ENCODE measurements around the gene CRLF1.

CRLF1 gene

DNA sequence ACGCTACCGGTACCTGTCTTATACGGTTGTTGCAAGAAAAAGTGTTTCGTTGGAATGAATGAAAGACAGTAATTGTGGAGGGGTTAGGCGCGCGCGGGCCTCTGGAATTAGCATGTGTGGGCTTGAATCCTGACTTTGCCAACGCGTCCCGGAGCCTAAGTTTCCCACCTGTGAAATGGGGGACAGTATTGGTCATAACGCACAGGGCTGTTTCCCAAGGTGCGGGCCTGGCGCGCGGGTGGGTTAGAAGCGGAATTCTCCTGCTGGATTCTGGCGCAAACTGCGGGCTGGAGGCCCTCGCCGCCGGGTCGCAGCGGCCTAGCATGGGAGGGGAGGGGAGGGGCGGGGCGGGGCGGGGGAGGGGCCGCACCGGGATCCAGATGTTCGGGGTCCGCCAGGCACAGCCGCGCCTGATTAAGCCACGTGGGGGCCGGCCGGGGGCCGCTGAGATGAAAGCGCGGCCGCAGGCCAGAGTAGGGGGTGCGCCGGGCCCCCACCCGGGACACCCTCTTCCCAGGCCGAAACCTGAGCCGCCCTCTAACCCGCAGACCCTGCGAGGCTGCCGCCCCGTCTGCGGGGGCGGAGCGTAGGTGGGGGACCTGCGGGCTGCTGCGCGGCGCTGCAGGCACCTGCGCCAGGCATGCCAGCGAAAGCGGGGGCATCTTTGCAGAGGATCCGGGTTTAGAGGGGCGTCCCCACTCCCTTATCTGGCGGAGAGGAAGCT, 4.9 kb upstream of the CRLF1 start:
- H3K9me3 ChIP-seq (ENCODE audit: insufficient read depth, low read length, severe bottlenecking) = no peaks in the 10 kb centered on the region
- H4K20me1 ChIP-seq (ENCODE audit: insufficient read depth, low read length) = peaks cover 2% of the 10 kb centered on the region; the same call in 1 of the 2 replicates
- DNase-seq (no peak), ATAC-seq (ENCODE audit: insufficient read depth, low read depth) (no peak)
- no peak overlapping the region for H2AFZ ChIP-seq (ENCODE audit: low read depth, low read length)
- H3K79me2 ChIP-seq (ENCODE audit: insufficient read depth, low read length) = no peaks in the 10 kb centered on the region
- no peak for TF ChIP-seq EZH2 (IDR thresholded peaks at IDR 0.05; ENCODE audit: borderline replicate concordance, low read depth, low read length, severe bottlenecking)
- TF ChIP-seq, protein P1, sequence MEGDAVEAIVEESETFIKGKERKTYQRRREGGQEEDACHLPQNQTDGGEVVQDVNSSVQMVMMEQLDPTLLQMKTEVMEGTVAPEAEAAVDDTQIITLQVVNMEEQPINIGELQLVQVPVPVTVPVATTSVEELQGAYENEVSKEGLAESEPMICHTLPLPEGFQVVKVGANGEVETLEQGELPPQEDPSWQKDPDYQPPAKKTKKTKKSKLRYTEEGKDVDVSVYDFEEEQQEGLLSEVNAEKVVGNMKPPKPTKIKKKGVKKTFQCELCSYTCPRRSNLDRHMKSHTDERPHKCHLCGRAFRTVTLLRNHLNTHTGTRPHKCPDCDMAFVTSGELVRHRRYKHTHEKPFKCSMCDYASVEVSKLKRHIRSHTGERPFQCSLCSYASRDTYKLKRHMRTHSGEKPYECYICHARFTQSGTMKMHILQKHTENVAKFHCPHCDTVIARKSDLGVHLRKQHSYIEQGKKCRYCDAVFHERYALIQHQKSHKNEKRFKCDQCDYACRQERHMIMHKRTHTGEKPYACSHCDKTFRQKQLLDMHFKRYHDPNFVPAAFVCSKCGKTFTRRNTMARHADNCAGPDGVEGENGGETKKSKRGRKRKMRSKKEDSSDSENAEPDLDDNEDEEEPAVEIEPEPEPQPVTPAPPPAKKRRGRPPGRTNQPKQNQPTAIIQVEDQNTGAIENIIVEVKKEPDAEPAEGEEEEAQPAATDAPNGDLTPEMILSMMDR (IDR thresholded peaks at IDR 0.05; ENCODE audit: borderline replicate concordance, extremely low read depth, low read length, poor library complexity, severe bottlenecking) = no peak
- peaks cover 12% of the 10 kb centered on the region for H3K4me1 ChIP-seq (ENCODE audit: insufficient read depth, low read length)
- peaks cover 35% of the 10 kb centered on the region for H3K27me3 ChIP-seq (ENCODE audit: insufficient read depth, low read length, poor library complexity)
- peak overlapping the region; percentile 77 for H3K4me2 ChIP-seq (ENCODE audit: insufficient read depth, low read length)
- H3K4me3 ChIP-seq (ENCODE audit: low read depth in 1 of 2, low read length in 2 of 2) = no peak overlapping the region; a peak in 1 of 4 replicates
- H3K9ac ChIP-seq (ENCODE audit: low read depth, low read length) = peak overlapping the region; percentile 46; the same call in 1 of the 2 replicates
- H3K36me3 ChIP-seq (ENCODE audit: insufficient read depth, low read length) = no peaks in the 10 kb centered on the region
- no peak overlapping the region for H3K27ac ChIP-seq (ENCODE audit: low read length)

DNA sequence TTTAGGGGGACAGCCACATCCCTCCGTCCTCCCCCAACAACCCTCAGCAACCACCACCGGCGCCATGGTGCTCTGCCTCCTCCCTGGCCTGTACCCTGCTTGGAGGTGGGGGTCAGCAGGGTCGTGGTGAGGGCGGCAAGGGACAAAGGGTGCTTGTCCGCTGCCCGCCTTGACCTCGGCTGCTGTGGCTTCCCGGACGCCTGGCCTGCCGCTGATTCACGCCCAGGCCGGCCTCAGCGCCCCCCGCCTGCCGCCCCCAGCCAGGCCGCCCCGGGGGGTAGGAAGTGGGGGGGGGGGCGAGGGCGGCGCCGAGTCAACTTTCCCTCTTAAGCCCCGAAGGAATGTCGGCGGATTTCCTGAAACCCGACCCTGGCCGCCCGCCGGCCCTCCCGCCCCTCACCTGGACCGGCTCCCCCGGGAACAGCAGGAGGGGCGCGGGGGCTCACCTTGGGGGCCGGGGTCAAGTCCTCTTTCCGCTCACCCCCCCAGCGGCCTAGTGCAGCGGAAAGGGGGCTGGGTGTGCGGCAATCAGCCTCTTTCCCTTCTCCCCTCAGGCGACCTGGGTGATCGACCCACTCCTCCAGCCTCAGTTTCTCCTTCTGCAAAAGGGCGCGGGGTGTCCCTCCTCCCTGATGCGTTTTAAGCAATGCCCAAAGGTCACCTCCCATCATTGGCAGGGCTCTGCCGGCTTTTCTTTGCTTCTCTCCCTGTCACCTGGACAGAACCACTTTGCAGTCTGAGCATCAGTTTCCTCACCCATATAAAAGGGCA, 4.1 kb upstream of the CRLF1 start:
- H3K4me1 ChIP-seq (ENCODE audit: insufficient read depth, low read length) = peaks cover 12% of the 10 kb centered on the region
- no peak for ATAC-seq (ENCODE audit: insufficient read depth, low read depth)

DNA sequence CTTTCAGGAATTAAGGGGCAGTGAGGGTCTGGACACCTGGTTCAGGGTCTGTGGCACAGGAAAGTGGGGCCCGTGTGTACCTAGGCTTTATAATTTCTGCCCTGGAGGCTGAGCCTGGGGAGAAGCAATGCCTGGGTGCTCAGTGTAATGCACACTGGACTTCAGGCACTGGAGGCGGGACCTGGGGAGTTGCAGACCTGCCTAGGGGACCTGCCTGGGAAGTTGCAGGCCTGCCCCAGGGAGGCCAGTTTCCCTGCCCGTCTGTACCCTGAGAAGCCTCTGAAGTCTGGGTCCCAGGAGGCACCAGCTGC, 3.6 kb upstream of the CRLF1 start:
- no peak for DNase-seq
- Histone ChIP-seq H3K36me3 (ENCODE audit: insufficient read depth, low read length) (no peaks in the 10 kb centered on the region), H3K9me3 (ENCODE audit: insufficient read depth, low read length, severe bottlenecking) (no peaks in the 10 kb centered on the region), H3K79me2 (ENCODE audit: insufficient read depth, low read length) (no peaks in the 10 kb centered on the region), H4K20me1 (ENCODE audit: insufficient read depth, low read length) (peaks cover 2% of the 10 kb centered on the region; the same call in 1 of the 2 replicates), H3K27me3 (ENCODE audit: insufficient read depth, low read length, poor library complexity) (peaks cover 35% of the 10 kb centered on the region), H3K4me1 (ENCODE audit: insufficient read depth, low read length) (peaks cover 12% of the 10 kb centered on the region), H3K27ac (ENCODE audit: low read length) (no peak overlapping the region), H3K4me3 (ENCODE audit: low read depth in 1 of 2, low read length in 2 of 2) (no peak overlapping the region), H3K9ac (ENCODE audit: low read depth, low read length) (no peak overlapping the region), H2AFZ (ENCODE audit: low read depth, low read length) (no peak overlapping the region), H3K4me2 (ENCODE audit: insufficient read depth, low read length) (no peak overlapping the region)
- TF ChIP-seq EZH2 (IDR thresholded peaks at IDR 0.05; ENCODE audit: borderline replicate concordance, low read depth, low read length, severe bottlenecking) = no peak
- TF ChIP-seq, protein P1 (IDR thresholded peaks at IDR 0.05; ENCODE audit: borderline replicate concordance, extremely low read depth, low read length, poor library complexity, severe bottlenecking) = no peak
- ATAC-seq (ENCODE audit: insufficient read depth, low read depth) = no peak

More for the DNA sequence above, 4.1 kb upstream of the CRLF1 start:
- H2AFZ ChIP-seq (ENCODE audit: low read depth, low read length) = no peak overlapping the region
- H3K9me3 ChIP-seq (ENCODE audit: insufficient read depth, low read length, severe bottlenecking) = no peaks in the 10 kb centered on the region
- H3K4me3 ChIP-seq (ENCODE audit: low read depth in 1 of 2, low read length in 2 of 2) = no peak overlapping the region
- TF ChIP-seq, protein P1 (IDR thresholded peaks at IDR 0.05; ENCODE audit: borderline replicate concordance, extremely low read depth, low read length, poor library complexity, severe bottlenecking) = no peak
- no peak for TF ChIP-seq EZH2 (IDR thresholded peaks at IDR 0.05; ENCODE audit: borderline replicate concordance, low read depth, low read length, severe bottlenecking)
- peaks cover 35% of the 10 kb centered on the region for H3K27me3 ChIP-seq (ENCODE audit: insufficient read depth, low read length, poor library complexity)
- no peak overlapping the region for H3K9ac ChIP-seq (ENCODE audit: low read depth, low read length)
- peaks cover 2% of the 10 kb centered on the region; the same call in 1 of the 2 replicates for H4K20me1 ChIP-seq (ENCODE audit: insufficient read depth, low read length)
- no peak overlapping the region for H3K4me2 ChIP-seq (ENCODE audit: insufficient read depth, low read length)
- no peaks in the 10 kb centered on the region for H3K79me2 ChIP-seq (ENCODE audit: insufficient read depth, low read length)
- no peak overlapping the region for H3K27ac ChIP-seq (ENCODE audit: low read length)
- DNase-seq = no peak
- H3K36me3 ChIP-seq (ENCODE audit: insufficient read depth, low read length) = no peaks in the 10 kb centered on the region
